Left forelimb (tissue), 1 donor: ENCODE results near the gene PMP22.
A peak's percentile ranks its signal among the peaks of the same experiment; 100 is the strongest.

Source experiments
- DNase-seq: peaks from one replicate; pipeline ENCODE4 v3.0.0-alpha.2; 2018; ENCODE audit warnings: low spot score

Gene PMP22

DNA sequence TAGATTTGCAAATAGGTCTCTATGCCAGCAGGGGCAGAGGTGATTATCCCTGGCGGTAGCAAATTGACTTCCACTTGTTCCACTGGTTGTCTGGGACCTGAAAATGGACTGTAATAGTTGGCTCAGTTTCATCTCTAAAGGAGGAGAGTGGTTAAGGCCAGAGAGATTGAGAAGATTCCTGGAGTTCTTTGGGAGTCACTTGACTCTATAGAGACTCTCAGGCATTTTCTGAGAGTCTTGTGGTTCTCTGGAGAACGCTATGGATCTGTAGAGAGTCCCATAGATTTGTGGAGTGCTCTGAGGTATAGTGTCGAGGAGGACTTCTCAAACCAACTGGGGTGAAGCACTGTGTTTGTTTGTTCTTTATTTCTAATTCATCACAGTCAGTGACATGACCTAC lies 8.9 kb upstream of the PMP22 start:
- DNase-seq: no peak

DNA sequence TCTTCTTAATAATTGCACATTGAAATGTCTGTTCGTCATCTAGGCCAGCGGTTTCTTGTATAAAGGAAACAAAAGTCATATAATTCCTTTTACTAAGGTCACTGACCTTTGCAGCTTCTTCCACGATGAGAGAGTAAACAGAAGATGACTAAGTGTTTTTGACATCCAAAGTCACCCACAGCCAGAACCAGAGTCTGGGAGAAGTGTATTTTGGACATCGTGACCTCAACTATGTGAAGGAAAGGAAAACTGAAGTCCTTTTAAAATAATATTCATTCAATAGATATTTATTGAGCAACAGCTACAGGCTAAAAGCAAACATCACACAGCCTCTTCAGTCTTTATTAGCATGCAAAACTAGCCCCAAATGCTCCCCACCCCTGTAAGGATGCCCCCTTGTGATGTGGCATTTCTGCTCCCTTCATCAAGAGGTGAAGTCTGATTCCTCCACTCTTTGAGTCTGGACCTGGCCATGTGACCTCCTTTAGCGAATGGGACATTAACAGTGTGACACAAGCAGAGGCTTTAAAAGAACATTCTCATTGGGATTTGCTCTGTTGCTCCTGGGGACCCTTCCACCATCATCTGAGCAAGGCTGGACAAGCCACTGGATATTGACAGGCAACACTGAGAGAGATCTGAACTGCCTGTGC lies 8.1 kb upstream of the PMP22 start:
- no peak for DNase-seq

- no peak for DNase-seq
Measured at GRCh38 chr17:15271741-15272140, 6.6 kb upstream of the PMP22 start.

GRCh38 chr17:15270628-15271381 lies 5.7 kb upstream of the PMP22 start:
- no peak for DNase-seq

DNA sequence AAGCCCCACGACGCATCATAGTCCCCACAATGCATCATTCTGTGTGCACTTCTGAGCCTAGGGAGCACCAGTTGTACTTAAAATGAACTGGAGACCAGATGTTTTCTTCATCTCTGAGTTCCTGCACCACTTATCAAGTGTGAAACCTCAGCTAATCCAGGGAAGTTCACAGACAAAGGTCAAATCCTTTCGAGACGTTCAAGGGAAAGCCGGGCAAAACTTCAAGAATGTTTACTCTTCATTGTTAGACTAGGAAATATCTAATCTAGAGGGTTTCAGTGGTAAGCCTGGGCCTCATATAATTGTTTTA lies 4.6 kb upstream of the PMP22 start:
- no peak for DNase-seq

GRCh38 chr17:15269087-15269779 lies 4.1 kb upstream of the PMP22 start:
- DNase-seq: no peak

DNA sequence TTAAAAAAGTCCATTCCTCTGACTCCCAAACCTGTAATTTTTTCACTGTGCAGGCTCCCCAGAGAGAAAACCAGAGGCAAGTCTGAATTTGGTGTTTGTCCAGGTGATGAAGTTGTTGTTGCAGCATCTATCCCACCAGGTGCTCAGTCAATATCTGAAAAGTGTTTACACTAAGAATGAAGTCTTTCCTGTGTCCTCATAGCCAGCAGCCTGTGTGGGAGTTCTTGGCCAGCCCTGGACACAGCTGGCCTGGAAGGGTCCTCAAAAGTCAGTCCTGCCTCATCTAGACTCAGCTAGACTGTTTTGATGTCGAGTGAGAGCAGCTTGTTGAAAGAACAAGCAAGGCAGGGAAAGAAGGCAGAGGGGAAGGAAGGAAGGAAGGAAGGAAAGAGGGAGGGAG lies 3.3 kb upstream of the PMP22 start:
- no peak for DNase-seq

- no peak for DNase-seq
Measured at GRCh38 chr17:15267996-15268395, 2.9 kb upstream of the PMP22 start.

DNA sequence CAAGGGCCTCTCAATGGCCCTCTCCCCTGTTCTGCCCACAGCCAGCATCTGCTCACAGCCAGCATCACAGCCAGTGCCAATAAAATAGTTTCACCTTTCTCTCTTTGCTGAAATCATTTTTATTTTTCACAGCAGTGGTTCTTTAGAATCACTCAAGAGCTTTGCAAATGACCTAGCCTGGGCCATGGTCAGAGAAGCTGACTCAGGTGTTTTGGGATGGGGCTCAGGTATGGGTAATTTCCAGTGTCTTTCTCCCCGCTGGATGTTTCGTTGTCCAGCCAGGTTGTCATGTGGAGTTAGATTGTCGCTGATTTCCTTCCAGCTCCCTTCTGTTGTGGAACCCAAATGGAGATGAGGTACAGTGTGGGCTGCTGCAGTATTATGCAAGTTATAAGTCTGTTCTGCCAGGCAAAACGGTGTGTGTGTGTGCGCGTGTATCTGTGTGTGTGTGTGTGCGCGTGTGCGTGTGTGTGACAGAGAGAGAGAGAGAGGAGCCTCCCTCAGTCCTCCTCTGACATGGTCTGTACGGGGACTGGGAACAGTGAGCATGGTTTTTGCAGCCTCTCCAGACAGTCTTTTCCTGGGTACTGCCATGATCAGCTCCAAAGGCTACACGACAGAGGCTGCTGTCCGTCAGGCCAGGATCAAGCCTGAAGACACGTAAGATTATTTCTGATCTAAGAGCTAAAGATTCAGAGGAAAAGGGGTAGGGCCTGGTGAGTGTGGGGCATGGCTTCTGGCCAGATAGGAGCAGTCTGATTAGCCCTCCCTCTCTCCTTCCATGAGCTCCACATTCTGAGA lies 1.4 kb upstream of the PMP22 start:
- no peak for DNase-seq

DNA sequence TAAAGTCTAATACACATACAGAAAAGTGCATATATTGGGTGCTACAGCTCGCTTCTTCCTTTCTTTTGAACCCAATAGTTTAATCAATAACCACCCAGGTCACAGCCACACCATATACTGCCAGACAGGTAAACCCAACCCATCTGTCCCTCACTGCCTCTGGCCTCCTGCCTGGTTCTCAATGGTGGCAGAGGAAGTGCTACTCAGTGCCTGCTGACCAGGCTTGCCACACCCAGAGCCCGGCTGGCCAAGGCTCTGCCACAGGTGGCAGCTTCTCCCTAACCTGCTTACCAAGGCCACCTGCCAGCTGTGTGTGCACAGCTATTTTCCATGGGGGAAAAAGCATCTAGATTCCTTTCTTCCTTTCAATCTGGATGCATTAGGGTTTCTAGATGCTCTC lies 584 bp downstream of the PMP22 start:
- DNase-seq: no peak

DNA sequence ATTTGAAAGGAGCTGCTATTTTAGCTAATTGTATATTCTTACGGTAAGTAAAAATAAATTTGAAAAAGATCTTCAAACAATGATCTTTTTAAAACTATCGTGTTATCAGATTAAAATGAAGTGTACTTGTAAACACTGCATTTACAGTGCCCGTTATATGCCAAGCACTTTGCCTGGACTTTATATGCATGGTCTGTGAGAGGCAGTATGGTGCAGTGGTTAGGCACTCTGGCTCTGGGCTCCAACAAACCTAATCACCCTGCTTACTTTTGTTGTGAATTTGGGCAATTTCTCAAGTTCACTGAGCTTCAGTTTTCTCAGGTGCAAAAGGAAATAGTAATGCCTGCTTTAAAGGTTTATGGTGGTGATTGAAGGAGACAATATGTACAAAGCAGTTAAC lies 1.4 kb downstream of the PMP22 start:
- DNase-seq: no peak

- DNase-seq: peak; percentile 89
Measured at GRCh38 chr17:15263206-15263579, 1.9 kb downstream of the PMP22 start.

- DNase-seq: peak; percentile 90
Measured at GRCh38 chr17:15262291-15263205, 2.6 kb downstream of the PMP22 start.

GRCh38 chr17:15261802-15262290 lies 3.3 kb downstream of the PMP22 start:
- DNase-seq: peak; percentile 73

- no peak for DNase-seq
Measured at GRCh38 chr17:15261258-15261801, 3.8 kb downstream of the PMP22 start.

- DNase-seq: peak; percentile 96
Measured at GRCh38 chr17:15260376-15261257, 4.5 kb downstream of the PMP22 start.

- peak; percentile 11 for DNase-seq
Measured at GRCh38 chr17:15257796-15258512, 7.2 kb downstream of the PMP22 start.

GRCh38 chr17:15257258-15257788 lies 7.8 kb downstream of the PMP22 start:
- DNase-seq: peak; percentile 81

DNA sequence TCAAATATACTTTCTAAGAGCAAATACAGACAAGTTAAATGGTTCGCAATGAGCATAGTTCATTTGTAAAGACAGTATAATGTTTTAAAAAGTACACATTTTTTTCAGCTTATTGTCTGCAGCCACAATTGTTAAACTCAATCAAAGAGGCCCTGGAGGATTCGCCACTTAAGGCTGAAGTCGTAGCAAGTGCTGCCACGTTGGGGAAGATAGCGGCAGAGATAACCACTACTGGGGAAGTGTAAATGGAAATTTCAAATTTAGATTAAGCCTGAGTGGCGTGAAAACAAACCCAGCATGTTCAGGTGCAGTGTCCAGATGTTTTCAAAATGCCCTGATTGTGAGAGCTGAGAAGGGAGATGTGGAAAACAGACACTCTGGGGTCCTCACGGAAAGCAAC lies 8.4 kb downstream of the PMP22 start:
- DNase-seq: peak; percentile 14
